Naive B cell (primary cell): ENCODE results near the gene IL13RA1. TPM values are rescaled to one million over a fixed set of nuclear protein-coding genes. Genes with fewer than 3 reads are reported as not detected.
A peak's percentile ranks its signal among the peaks of the same experiment; 100 is the strongest.

Experiments used
- ATAC-seq, 2 donors: fragments of 150-1000 bp; cut with Tn5 transposase; 2 replicates each; pipeline ENCODE4 v1.10.0; 2021; ENCODE audit warnings: low read depth in 2 of 2, mild to moderate bottlenecking in 2 of 2, moderate library complexity in 2 of 2
- DNase-seq: peaks from one replicate; pipeline ENCODE4 v3.0.0; 2022
- H3K27ac Mint-ChIP-seq, 6 donors: one replicate each; pipeline ENCODE4 v1.8.0; 2020 to 2022; ENCODE audit warnings: mild to moderate bottlenecking in 6 of 6, mixed read lengths in 6 of 6, moderate library complexity in 5 of 6, inconsistent platforms in 2 of 6
- H3K27me3 Mint-ChIP-seq, 3 donors: one replicate each; pipeline ENCODE4 v1.8.0; 2021 to 2022; ENCODE audit warnings: mixed read lengths in 3 of 3, mild to moderate bottlenecking in 1 of 3
- H3K36me3 Mint-ChIP-seq, 2 donors: one replicate each; pipeline ENCODE4 v1.8.0; 2020 to 2022; ENCODE audit warnings: mixed read lengths in 2 of 2, inconsistent platforms in 1 of 2, mild to moderate bottlenecking in 1 of 2
- H3K4me1 Mint-ChIP-seq, 3 donors: one replicate each; pipeline ENCODE4 v1.8.0; 2020 to 2022; ENCODE audit warnings: mixed read lengths in 3 of 3, inconsistent platforms in 1 of 3, mild to moderate bottlenecking in 1 of 3, moderate library complexity in 1 of 3
- H3K4me3 Mint-ChIP-seq, 8 donors: one replicate each; pipeline ENCODE4 v1.8.0; 2020 to 2022; ENCODE audit warnings: mild to moderate bottlenecking in 8 of 8, mixed read lengths in 8 of 8, moderate library complexity in 8 of 8, inconsistent platforms in 2 of 8
- H3K9me3 Mint-ChIP-seq, 7 donors: one replicate each; pipeline ENCODE4 v1.8.0; 2020 to 2022; ENCODE audit warnings: mixed read lengths in 7 of 7, mild to moderate bottlenecking in 5 of 7, inconsistent platforms in 2 of 7, moderate library complexity in 1 of 7
- polyA plus RNA-seq, 6 donors: library from polyadenylated mRNA; unstranded; fragments of 300-500 nt; fragmentation: Illumina TruSeq; gene quantifications; one replicate each; pipeline ENCODE4 v1.2.3, GENCODE V29; 2021; ENCODE audit warnings: low read depth in 6 of 6

IL13RA1 gene
- polyA plus RNA-seq, 6 donors from 2014 or later, result 28.9 to 109 (median 41.7) TPM

DNA sequence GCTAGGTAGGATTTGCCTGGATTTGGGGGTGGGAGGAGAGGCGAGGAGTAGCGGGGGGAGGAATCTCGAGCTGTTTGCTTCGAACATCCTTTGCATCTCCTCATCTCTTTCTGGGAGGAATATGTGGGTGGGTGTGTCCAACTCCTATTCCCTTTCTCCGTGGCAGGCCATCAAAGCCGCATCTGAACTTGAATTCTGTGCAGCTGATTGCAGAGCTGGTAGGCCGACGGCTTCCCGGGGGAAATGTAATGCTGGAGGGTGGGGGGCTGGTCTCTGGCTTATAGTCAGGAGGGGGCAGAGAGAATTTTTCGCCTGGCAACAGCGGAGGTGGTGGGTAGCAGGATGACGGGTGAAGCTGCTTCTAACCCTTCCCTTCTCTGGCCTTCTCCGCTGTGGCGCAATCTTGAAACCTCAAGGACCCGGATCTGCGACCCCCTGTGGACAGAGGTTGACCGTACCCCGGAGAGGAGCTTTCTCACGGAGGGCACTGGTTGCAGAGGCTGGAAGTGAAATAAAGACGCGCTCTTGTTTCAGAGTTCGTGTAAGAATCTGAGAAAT lies 96.8 kb downstream of the IL13RA1 start:
- ATAC-seq, result no peak
- H3K4me3 Mint-ChIP-seq, result peak overlapping the region; percentile 74 to 91 (median 86)
- DNase-seq, result no peak
- peaks cover 0 to 9% (median 2%) of the 10 kb centered on the region in 7 donors for H3K9me3 Mint-ChIP-seq
- H3K27me3 Mint-ChIP-seq, result peaks cover 34 to 57% (median 50%) of the 10 kb centered on the region in 3 donors
- peaks cover 22 to 32% (median 28%) of the 10 kb centered on the region in 3 donors for H3K4me1 Mint-ChIP-seq
- H3K36me3 Mint-ChIP-seq, result no peaks in the 10 kb centered on the region
- H3K27ac Mint-ChIP-seq, result peak overlapping the region in 2 of 6 donors; percentile 56 to 75

DNA sequence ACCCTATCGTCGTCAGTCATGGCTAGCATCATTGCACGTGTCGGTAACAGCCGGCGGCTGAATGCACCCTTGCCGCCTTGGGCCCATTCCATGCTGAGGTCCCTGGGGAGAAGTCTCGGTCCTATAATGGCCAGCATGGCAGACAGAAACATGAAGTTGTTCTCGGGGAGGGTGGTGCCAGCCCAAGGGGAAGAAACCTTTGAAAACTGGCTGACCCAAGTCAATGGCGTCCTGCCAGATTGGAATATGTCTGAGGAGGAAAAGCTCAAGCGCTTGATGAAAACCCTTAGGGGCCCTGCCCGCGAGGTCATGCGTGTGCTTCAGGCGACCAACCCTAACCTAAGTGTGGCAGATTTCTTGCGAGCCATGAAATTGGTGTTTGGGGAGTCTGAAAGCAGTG lies 97.8 kb downstream of the IL13RA1 start:
- Mint-ChIP-seq H3K4me3 (peak overlapping the region; percentile 30 to 89 (median 70)), H3K9me3 (peaks cover 0 to 14% (median 2%) of the 10 kb centered on the region in 7 donors), H3K4me1 (peaks cover 22 to 32% (median 28%) of the 10 kb centered on the region in 3 donors), H3K36me3 (no peaks in the 10 kb centered on the region), H3K27me3 (peaks cover 39 to 64% (median 57%) of the 10 kb centered on the region in 3 donors), H3K27ac (no peak overlapping the region)
- no peak for DNase-seq
- no peak for ATAC-seq

DNA sequence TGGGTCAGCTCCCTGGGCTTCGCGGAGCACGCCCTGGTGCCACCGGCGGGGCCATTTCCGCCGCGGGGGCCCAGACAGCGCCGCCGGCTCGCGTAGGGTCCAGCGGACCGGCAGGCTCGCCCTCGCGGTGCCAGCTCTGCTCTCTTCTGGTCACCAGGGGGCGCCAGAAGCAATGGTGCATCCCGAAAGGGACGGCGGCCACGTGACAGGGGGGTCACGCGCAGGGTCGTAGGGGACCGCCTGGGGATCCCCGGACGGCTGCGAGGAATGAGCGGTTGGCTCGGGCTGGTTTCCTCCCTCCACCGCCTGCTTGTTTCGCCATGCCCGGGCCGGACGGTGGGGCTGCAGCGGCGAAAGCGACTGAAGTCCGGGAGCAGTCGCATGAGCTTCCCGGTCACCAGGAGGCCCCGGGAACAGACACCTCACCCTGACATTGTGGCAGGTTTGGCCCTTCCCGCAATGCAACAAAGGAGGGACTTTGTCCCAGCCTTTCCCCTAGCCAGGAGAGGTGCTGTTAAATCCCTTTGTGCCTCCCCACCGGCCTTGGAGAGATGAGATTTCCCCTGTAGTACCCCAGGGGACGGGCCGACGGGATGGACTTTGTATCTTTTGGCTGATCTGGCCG lies 112.0 kb downstream of the IL13RA1 start:
- no peaks in the 10 kb centered on the region for H3K36me3 Mint-ChIP-seq
- peaks cover 0 to 4% (median 4%) of the 10 kb centered on the region in 3 donors for H3K27me3 Mint-ChIP-seq
- H3K4me3 Mint-ChIP-seq, result peak overlapping the region; percentile 33 to 73 (median 54)
- no peaks in the 10 kb centered on the region for H3K9me3 Mint-ChIP-seq
- no peaks in the 10 kb centered on the region for H3K4me1 Mint-ChIP-seq
- no peak overlapping the region for H3K27ac Mint-ChIP-seq
- peak; percentile 56 for DNase-seq
- peak; percentile 76 to 77 for ATAC-seq

Other genes starting within 250 kb of the IL13RA1 start
- 10 to 100 TPM; 15.4 to 29.9 (median 19.7) TPM for gene DOCK11, start 231.8 kb upstream of the IL13RA1 start, polyA plus RNA-seq
- gene ZCCHC12, start 96.2 kb downstream of the IL13RA1 start, polyA plus RNA-seq, result under 1 TPM in 2 of 6 donors, not detected in 4; 0.20 to 0.22 TPM
- under 1 TPM in 4 of 6 donors, not detected in 2; 0.09 to 0.15 (median 0.12) TPM for gene LONRF3, start 247.0 kb downstream of the IL13RA1 start, polyA plus RNA-seq